ENCODE data around the gene ROPN1B.
A peak's percentile ranks its signal among the peaks of the same experiment; 100 is the strongest.

Gene ROPN1B

DNA sequence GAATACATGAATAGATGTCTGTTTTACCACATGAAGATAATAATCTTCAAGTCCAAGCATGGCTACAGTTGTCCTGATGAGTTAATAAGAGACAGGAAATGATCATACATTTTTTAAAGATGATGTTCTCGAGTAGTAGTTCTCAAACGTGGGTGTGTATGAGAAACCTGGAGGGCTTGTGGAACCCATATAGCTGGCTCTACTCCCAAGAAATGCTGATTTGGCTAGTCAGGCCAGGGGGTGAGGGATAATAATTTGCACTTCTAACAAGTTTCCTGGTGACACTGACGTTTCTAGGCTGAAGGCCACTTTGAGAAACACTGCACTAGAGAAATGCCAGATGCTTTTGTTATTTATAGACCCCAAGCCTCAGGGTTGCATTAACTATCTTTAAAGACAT lies 37.0 kb downstream of the ROPN1B start:
- no peak for DNase-seq

DNA sequence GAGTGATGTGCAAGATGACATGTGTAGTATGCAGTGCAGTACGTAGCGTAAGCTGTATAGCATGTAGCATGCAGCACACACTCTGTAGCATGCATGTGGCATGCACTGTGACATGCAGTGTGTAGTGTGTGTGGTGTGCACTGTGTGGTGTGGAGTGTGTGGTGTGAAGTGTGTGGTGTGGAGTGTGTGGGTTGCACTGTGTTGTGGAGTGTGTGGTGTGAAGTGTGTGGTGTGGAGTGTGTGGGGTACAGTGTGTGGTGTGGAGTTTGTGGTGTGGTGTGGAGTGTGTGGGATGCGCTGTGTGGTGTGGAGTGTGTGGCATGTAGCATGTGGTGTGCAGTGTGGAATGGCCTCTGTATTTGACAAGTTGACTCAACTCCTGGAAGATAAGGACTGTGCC lies 39.2 kb downstream of the ROPN1B start:
- no peak for DNase-seq

DNA sequence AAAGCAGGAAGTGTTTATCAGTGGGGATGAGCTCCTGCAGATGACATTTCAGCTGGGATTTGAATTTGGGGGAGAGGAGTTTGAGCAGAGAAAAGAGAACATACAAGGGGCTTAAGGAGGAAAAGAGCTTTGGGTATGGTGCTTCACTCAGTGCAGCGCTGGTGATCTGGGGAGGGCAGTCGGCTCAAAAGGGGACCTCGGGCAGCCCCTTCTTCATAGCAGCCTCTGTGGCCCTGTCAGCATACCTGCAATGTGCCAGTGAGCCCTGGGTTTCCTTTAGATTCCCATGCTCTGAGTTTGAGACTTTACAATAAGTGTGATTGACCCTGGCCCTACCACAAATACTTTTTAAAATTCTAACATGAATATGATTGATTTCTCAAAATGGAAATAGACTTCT lies 40.2 kb downstream of the ROPN1B start:
- DNase-seq: no peak

DNA sequence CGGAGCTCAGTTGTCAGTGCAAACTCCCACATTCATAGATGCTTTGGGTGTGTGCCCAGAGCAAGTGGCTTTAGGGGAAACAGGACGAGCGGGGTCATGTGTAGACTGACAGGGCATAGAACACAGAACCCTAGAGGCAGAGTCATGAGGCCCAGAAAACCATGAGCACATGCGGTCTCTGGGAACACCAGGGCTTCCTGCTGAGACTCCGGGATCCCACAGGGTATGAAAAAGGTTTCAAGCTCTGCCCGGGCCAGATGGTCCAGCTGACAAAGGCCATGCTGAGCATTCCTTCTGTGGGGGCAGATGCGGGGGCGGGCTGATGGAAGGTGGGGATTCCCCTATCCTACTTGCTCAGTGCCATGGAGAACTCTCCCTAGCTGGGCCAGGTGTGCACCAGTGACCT lies 44.8 kb downstream of the ROPN1B start:
- DNase-seq: no peak

DNA sequence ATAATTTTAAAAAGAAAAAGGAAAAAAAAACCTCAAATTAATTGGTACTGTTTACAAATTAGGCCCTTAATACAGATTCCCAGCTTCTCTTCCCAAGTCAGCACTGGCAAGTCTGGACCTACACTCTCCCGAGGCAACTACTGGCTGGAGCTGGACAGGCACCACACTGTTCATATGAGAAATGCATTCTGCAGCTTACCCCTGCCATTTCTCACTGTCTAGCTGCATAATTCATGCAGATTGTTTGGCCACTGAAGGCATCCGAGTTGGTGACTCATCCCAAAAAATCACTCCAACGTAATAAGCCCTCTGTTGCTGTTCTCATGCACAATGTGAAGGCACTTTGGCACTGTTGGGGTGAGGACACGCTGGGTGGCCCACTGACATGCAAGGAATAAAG lies 45.3 kb downstream of the ROPN1B start:
- no peak for DNase-seq

DNA sequence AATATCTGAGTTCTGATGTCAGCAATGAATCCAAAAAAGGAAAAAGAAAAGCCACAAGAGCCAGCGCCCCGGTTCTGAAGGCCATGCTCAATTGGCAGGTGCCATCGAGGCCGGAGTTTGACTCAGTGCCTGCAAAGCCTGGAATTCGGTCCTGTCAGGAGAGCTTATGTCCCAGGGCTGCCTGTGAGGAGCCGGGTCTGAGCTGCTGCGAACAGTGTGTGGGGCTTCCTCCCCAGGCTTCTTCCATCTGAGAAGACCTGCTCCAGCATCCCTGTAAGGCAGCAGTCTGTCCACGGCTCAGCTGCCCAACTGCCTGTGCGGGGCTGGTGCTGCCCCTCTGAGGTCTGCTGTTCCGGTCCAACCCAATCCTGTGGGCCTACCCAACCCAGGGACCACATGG lies 46.1 kb downstream of the ROPN1B start:
- no peak for DNase-seq

DNA sequence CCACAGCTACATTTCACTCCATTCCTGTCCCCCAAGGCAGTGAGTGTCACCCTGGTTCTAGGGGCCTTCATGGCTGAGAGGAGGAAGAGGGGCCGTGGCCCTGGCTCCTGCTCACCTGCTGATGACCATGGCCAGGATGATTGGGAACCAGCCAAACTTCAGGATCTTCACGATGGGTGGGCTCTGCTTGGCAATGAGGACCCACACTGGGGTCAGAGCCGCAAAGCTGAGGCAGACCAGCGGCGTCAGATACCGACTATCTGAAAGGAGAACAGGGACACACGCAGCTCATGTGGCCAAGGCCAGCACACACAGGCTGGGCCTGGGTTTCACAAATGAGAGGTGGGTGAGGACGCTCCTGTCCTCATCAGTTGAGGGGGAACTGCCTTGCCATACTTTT lies 47.6 kb downstream of the ROPN1B start:
- DNase-seq: no peak

DNA sequence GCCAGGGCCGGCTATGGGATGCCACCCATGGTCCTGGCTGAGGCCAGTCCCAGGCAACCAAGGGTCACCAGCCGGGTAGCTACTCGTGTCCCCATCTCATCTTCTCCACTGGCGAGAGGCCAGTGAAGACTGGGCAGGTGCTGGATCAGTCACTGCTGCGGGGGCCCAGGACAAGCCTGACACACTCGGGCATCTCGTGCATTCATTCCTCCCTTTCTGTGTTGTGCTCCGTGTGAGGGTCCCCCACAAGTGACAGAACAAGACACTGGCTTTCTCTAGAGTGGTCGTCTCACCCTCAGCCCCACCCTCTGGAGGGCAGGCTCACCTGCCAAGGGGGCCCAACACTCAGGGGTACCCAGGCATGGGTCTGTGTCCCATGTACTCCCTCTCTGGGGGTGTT lies 48.4 kb downstream of the ROPN1B start:
- DNase-seq: no peak

DNA sequence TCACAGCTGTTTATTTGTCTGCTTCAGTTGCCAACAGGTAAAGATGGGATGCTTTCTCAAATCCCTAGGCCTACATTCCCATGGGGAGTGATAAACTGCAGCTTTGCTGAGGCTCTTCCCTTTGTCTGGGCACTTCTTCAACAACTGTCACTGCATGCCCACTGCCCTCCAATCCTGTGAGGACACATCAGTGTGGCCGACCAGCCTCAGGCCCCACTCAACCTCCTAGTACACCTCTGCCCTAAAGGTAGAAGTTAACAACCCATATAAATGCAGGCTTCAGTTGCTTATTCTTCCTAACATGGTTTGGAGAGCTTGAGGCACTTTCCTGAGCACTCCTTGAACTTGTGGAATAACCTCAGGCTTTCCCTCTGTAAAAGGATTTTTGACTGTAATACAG lies 49.6 kb downstream of the ROPN1B start:
- DNase-seq: no peak

DNA sequence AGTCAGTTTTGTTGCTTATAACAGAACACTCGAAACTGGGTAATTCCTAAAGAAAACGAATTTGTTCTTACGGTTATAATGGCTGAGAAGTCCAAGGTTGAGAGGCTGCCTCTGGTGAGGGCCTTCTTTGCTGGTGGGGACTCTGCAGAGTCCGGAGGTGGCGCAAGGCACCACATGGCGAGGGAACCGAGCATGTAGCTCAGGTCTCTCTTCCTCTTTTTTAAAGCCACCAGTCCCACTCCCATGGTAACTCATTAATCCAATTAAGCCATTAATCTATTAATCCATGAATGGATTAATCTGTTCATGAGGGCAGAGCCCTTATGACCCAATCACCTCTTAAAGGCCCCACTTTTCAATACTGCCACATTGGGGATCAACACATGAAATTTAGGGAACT lies 50.0 kb downstream of the ROPN1B start:
- DNase-seq: no peak

DNA sequence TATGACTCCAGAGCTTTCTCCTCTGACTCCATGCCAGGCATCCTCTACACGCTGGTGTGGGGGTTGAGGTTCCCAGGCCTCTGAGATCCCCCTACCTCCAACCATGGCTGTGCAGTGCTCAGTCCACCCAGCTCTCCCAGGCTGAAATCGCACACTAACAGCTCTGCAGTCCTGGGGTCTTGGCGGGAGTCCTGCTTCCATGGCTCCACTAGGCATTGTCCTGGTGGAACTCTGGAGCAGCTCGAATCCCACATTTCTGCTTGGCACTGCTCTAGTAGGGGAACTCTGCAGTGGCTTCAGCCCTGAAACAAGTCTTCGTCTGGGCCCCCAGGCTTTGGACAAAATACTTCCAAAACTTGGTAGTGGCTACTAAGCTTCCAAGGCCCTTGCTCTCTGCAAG lies 50.7 kb downstream of the ROPN1B start:
- no peak for DNase-seq

DNA sequence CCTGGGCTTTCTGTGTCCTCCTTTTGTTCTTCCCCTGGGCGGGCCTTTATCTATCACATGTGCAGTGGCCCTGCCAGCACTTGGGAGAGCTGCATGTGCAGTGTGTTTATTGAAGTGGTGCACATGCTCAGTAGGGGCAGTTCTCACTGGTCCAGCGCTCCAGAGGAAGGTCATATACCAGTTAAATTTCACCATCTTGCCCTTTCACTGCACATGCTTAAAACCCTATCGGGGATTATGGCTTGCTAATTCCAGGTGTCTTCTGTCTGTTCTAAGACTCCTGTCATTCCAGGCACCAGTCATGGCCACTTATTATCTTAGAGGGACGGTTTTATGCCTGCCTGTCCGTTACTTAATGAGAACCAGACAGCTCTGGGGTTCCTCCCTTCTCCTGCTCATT lies 52.2 kb downstream of the ROPN1B start:
- no peak for DNase-seq

DNA sequence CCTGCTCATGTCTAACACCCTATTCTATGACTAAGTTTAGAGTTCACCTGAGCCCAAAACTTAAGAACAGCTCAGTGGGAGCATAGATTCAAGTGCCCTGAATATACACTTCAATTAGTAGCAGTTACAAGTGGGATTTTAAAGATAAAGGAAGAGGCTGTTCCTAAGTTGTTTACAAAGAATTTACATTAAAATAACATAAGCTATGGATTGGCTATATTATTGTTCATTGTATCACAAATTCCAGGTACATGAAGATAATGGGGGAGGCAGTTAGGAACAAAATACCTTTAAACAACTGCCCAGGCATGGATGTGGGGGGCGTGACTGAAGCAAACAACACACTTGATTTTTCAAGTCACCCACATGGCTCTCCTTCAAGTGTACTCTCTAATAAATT lies 52.7 kb downstream of the ROPN1B start:
- no peak for DNase-seq

DNA sequence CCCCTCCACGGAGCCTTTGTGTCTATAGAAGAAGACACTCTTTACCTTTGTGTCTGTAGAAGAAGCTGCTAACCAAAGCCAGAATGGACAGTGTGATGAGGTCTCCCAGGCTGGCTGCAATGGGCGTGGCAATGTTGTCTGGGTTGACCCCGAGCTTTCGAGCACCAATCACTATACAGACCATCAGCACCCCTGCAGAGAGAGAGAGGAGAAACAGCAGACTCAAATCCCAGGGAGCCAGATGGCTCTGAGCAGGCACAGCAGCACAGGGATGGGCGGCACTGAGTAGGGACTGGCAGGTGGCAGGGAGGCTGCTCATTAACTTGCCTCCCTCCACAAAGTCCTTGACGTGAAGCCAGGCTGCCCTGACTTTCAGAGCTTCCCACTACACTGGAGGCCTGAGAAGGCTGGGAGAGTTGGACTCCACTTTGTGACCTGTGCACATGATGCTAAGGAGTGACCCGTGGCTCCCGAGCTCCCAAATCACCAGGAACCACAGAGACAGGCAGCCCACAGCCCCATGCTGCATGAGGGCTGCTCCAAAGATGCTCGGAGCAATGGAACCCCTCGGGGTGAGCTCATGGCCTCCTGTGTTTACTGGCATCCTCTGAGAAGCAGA lies 53.9 kb downstream of the ROPN1B start:
- no peak for DNase-seq

DNA sequence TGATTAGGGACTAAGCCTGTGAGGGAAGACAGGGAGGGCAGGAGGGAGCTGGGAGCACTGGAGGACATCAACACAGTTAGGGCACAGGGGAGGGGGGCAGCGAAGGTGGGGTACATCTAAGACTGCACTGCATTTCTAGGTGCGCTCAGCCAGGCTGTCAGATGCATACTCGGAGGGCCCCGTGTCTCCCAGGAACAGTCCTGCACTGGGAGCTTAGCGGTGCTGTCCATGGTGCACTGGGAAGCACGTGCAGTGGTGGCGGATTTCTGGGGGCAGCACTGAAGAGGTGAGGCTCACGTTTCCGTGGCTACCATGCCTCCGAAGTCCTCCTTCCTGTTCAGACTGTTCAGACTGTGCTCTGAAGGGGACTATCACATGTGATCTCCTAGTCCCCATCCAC lies 54.4 kb downstream of the ROPN1B start:
- DNase-seq: no peak

DNA sequence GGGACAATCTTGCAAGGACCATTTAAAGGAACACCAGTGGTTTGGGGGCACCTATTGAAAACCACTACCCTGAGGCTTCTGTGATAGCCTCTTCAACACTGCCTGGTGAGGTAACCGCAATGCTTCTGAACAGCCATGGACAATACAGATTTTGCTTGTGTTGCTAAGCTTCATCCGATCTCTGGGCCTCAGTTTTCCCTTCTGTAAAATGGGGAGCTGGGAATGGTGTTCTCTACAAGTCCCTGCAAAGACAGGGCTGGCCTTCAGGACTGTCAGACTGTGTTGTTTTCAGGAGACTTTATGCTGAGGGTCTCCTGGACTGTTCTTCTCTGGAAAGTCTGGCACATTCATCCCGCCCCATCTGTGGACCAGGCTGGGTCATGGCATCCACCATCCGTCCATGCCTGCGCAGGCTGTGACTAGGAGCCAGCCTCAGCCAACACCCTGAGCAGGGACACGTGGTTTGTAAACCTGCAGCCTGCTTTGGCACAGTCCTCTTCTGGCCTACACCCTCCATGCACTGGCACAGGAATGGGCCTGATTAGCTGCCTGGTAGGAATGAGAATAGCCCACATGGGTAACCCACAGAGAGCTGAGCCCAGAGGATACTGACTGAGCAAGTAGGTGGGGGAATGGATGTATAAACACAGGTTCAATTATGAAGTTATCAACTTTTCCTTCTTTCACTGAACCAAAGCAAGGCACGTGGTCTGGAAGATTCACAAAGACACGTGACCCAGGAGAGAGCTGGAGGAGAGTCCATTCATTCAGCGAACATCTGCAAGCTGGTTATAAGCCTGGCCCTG lies 55.3 kb downstream of the ROPN1B start:
- DNase-seq: no peak

DNA sequence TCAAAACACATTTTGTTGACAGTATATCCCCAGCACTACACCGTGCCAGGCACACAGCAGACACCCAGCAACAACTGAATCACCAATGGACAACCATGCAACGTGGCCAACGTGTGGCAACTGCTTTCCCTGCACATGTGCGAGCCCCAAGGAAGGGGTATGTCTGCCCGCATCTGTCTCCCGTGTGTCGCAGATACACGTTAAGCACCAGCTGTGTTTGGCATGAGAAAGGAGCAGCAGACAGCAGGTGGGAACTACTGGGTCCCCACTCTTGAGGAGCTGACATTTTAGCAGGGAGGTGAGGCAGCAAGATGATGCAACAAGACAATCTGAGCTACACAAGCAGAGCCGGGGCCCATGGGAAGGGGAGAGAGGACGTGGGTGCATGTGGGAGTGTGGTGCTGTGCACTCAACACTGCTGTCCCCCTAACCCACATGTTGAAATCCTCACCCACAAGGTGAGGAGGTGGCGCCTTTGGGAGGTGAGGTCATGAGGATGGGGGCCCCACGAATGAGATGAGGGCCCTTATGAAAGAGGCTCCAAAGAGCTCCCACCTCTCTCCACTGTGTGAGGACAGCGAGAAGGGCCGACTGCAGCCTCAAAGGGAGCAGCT lies 56.2 kb downstream of the ROPN1B start:
- DNase-seq: no peak

DNA sequence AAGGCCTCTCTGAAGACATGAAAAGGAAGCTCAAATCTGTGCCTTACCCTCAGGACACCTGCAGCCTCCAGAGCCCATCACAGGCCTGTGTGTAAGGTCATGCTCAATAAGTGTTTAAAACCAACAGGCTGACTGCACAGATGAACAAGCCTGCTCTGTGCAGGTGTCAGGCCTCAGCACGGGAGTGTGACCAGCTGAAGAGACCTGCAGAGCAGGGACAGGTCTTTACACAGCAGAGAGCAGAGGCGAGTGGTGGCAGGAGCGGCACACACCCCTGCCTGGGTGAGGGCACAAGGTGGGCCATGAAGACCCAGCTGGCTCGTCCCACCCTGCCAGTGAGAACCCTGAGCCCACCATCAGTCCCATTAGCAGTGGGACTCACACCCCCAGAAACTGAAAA lies 56.9 kb downstream of the ROPN1B start:
- no peak for DNase-seq

DNA sequence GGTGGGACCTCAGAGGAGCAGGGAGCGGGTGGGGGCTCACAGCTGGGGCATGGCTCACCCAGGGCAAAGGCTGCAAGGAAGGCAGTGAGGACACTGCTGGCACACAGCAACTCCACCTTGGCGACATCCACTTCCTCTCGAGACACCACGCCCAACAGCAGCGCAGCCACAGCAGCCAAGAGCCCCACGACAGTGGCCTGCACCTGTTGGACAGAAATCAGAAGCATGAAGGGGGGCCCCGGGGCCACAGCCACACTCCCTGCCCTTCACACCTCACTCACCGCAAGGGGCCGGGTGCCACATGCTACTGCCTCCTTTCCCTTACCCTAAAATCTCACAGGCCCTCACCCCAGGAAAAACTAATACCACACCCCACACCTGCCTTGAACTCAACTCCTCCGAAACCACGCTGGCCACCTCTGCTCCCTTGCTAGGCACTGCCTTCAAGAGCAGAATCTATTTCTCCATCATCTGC lies 57.3 kb downstream of the ROPN1B start:
- DNase-seq: peak; percentile 17

DNA sequence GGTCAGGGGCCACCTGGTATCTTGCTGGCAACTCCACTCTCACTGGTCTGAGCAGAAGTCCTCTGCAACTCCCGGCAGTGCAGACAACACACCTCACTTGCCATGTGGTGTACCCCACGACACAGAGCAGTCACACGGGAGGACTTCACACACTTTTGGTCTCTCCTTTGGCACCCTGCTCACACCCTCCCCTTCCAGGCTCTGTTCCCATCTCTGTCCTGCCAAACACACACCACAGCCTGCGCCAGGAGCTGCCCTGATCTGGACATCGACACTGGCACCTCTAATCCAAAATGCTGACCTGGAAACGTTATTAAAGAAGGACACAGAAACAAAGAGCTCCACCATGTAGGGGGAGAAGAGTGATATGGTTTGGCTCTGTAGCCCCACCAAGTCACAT lies 57.8 kb downstream of the ROPN1B start:
- DNase-seq: no peak

DNA sequence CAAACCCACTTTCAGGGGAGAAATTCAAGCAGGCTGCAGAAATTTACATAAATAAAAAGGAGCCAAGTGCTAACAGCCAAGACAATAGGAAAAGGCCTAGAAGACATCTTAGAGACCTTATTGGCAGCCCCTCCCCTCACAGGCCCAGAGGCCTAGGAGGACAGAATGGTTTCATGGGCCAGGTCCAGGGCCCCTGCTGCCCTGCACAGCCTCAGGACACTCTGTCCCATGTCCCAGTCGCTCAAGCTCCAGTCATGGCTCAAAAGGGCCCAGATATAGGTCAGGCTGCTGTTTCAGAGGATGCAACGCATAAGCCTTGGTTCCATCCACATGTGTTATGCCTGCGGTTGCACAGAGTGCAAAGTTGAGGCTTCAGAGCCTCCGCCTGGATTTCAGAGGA lies 59.1 kb downstream of the ROPN1B start:
- no peak for DNase-seq

DNA sequence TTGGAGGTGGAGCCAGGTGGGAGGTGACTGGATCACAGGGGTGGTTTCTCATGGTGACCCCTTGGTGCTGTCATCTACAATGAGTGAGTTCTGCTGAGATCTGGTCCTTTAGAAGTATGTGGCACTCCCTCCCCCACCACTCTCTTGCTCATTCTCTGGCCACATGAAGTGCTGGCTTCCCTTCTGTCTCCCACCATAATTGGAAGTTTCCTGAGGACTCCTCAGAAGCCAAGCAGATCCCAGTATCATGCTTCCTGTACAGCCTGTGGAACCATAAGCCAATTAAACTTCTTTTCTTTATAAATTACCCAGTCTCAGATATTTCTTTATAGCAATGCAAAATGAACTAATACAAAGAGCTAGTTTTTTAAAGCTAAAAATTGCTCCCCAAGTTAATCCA lies 60.3 kb downstream of the ROPN1B start:
- DNase-seq: no peak

DNA sequence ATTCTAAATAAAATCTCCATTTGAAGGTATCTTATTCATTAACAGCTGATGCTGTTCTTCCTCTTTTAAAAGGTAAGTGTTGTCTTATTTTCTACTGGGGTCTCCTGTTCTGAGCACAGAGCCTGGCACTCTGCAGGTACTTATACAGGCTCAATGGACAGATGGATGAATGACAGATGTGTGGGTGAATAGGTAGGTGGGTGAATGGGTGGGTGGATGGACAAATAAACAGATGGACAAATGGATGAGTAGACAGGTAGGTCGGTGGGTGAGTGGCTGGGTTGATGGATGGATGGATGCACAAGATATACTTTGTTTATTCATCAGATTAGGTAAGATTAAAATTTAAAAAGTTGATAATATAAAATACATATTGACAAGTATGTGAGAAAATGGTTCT lies 61.5 kb downstream of the ROPN1B start:
- no peak for DNase-seq

DNA sequence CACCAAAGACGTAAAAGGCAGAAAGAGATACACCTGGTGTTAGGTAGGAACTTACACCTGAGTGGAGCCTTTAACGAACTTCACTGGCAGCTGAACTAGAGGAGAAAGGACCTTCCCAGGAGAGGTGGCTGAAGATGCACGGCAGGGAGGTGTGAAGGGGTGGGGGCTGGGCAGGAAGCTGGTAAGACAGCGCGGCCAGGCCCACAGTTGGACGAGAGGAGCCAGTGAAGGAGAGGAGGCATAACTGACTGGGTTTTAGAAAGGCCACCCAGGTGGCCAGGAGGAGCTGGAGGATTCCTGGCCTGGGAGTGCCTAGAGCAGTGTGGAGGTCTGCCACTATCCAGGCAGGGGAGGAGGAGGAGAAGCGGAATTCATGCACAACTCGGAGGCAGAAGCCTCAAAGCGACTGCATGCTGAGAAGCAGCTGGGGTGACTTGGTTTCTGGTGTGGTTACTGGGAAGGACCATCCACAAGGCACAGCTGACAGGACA lies 63.0 kb downstream of the ROPN1B start:
- DNase-seq: no peak
